ENCODE results near the gene PCED1A. TPM values are rescaled to one million over a fixed set of nuclear protein-coding genes. Genes with fewer than 3 reads are reported as not detected.
A peak's percentile ranks its signal among the peaks of the same experiment; 100 is the strongest.

Gene PCED1A
- total and polyA plus RNA-seq, 2 of the 13 experiments (the other 11 are each of a cell fraction or from before 2014, with no cell fraction given): 40.1 to 84.2 TPM

- TF ChIP-seq MTERF4 (CRISPR knock-in tag; IDR thresholded peaks at IDR 0.05): peak; percentile 97
- TF ChIP-seq GPN1 (CRISPR knock-in tag; IDR thresholded peaks at IDR 0.05; ENCODE audit: borderline replicate concordance): peak; percentile 41; the same call in 1 of the 2 replicates
- peak; percentile 80 for TF ChIP-seq ZBTB2 (CRISPR knock-in tag; IDR thresholded peaks at IDR 0.05; ENCODE audit: low read depth)
- peak; percentile 74 for TF ChIP-seq NR1H2 (CRISPR knock-in tag; IDR thresholded peaks at IDR 0.05; ENCODE audit: borderline replicate concordance, low read depth)
- TF ChIP-seq, protein P1, sequence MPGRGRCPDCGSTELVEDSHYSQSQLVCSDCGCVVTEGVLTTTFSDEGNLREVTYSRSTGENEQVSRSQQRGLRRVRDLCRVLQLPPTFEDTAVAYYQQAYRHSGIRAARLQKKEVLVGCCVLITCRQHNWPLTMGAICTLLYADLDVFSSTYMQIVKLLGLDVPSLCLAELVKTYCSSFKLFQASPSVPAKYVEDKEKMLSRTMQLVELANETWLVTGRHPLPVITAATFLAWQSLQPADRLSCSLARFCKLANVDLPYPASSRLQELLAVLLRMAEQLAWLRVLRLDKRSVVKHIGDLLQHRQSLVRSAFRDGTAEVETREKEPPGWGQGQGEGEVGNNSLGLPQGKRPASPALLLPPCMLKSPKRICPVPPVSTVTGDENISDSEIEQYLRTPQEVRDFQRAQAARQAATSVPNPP (CRISPR knock-in tag; IDR thresholded peaks at IDR 0.05): peak; percentile 98
- peak; percentile 94; the same call in 1 of the 2 replicates for TF ChIP-seq CREB3 (CRISPR knock-in tag; IDR thresholded peaks at IDR 0.05)
- TF ChIP-seq NONO (IDR thresholded peaks at IDR 0.05): no peak
- TF ChIP-seq NONO (CRISPR knock-in tag; conservative IDR thresholded peaks at IDR 0.05): peak; percentile 98
- TF ChIP-seq KIAA2018 (CRISPR knock-in tag; IDR thresholded peaks at IDR 0.05; ENCODE audit: borderline replicate concordance): peak; percentile 93; the same call in 1 of the 2 replicates
- TF ChIP-seq ZNF614 (CRISPR knock-in tag; IDR thresholded peaks at IDR 0.05; ENCODE audit: borderline replicate concordance): peak; percentile 89; the same call in 1 of the 2 replicates
- peak; percentile 87 for TF ChIP-seq ZBTB44 (CRISPR knock-in tag; IDR thresholded peaks at IDR 0.05)
- TF ChIP-seq NCOA1 (CRISPR knock-in tag; IDR thresholded peaks at IDR 0.05): peak; percentile 83; the same call in 1 of the 2 replicates
- TF ChIP-seq ZNF720 (CRISPR knock-in tag; IDR thresholded peaks at IDR 0.05): no peak
These were observed at the start of gene PCED1A, which contains the start of gene VPS16 (continued) for GRCh38 chr20:2840138-2840966.

Data from HepG2 (cell line).